HEK293 (cell line): ENCODE data around the gene SCART1.
"Not testable (repeated sequence)": the region's sequence is repeated elsewhere in the genome, so short reads cannot be mapped to it uniquely, and the experiment has no call there.

Experiments used
- CTCF ChIA-PET: fragments of 350-600 bp; formaldehyde crosslinking; extraction: SDS; loops from one replicate; lab custom pipeline; 2021; ENCODE audit warnings: antibody characterized with exemption; lab: Yijun Ruan, JAX
- POLR2A ChIA-PET: fragments of 300-600 bp; formaldehyde crosslinking; extraction: SDS; loops from one replicate; lab custom pipeline; 2020; ENCODE audit warnings: antibody characterized with exemption, inconsistent platforms; lab: Yijun Ruan, JAX
- H3K27ac ChIP-seq: fragments of 200-500 bp; sonication (Bioruptor generic); 2 replicates; pipeline ENCODE4 v1.5.1; 2014; ENCODE audit warnings: low read depth, low read length, control low read depth, inconsistent platforms; ENCODE audit errors: extremely low read depth
- H3K36me3 ChIP-seq, 2 experiments: fragments of 200-500 bp in 1 of 2; sonication (Bioruptor generic) in 1 of 2; 1 replicate in 1 of 2; 2 replicates in 1 of 2; pipeline ENCODE4 v1.5.1; 2014 to 2017; ENCODE audit warnings: inconsistent platforms in 2 of 2, low read length in 2 of 2; ENCODE audit not compliant: control insufficient read depth in 2 of 2, insufficient read depth in 1 of 2
- H3K4me1 ChIP-seq: fragments of 200-500 bp; sonication (Bioruptor generic); 2 replicates; pipeline ENCODE4 v1.5.1; 2014; ENCODE audit warnings: mild to moderate bottlenecking, low read length, inconsistent platforms; ENCODE audit not compliant: control insufficient read depth, insufficient read depth
- H3K4me3 ChIP-seq: 2 replicates; pipeline ENCODE4 v1.5.1; 2011; ENCODE audit warnings: low read depth, mild to moderate bottlenecking, control low read depth, low read length, moderate library complexity
- H3K9me3 ChIP-seq: fragments of 200-500 bp; sonication (Bioruptor generic); 2 replicates; pipeline ENCODE4 v1.5.1; 2014; ENCODE audit warnings: low read depth, low read length, inconsistent platforms; ENCODE audit not compliant: control insufficient read depth, insufficient read depth
- KLF16 ChIP-seq: fragments of 450-650 bp; formaldehyde crosslinking; IDR thresholded peaks from 2 replicates; pipeline ENCODE4 v1.5.1; 2017; ENCODE audit warnings: missing biosample characterization, missing genetic modification characterization
- MEIS1 ChIP-seq: sonication (generic); formaldehyde crosslinking; IDR thresholded peaks from 2 replicates; pipeline ENCODE4 v1.8.1; 2022; ENCODE audit warnings: missing genetic modification reagents, mild to moderate bottlenecking, borderline replicate concordance
- OVOL3 ChIP-seq: fragments of 450-650 bp; formaldehyde crosslinking; IDR thresholded peaks from 2 replicates; pipeline ENCODE4 v1.5.1; 2016; ENCODE audit warnings: missing biosample characterization, missing genetic modification characterization
- REPIN1 ChIP-seq: fragments of 450-650 bp; formaldehyde crosslinking; IDR thresholded peaks from 2 replicates; pipeline ENCODE4 v1.5.1; 2017; ENCODE audit warnings: missing biosample characterization, missing genetic modification characterization, low read depth
- SALL2 ChIP-seq: fragments of 450-650 bp; formaldehyde crosslinking; IDR thresholded peaks from 2 replicates; pipeline ENCODE4 v1.5.0; 2017; ENCODE audit warnings: missing biosample characterization, mild to moderate bottlenecking, missing genetic modification characterization, borderline replicate concordance
- SCRT2 ChIP-seq: fragments of 450-650 bp; formaldehyde crosslinking; IDR thresholded peaks from 2 replicates; pipeline ENCODE4 v1.5.1; 2016; ENCODE audit warnings: missing biosample characterization, missing genetic modification characterization
- SP3 ChIP-seq: fragments of 450-650 bp; formaldehyde crosslinking; IDR thresholded peaks from 2 replicates; pipeline ENCODE4 v1.5.1; 2016; ENCODE audit warnings: missing biosample characterization, missing genetic modification characterization
- ZBTB20 ChIP-seq: fragments of 450-650 bp; formaldehyde crosslinking; IDR thresholded peaks from 2 replicates; pipeline ENCODE4 v1.5.1; 2016; ENCODE audit warnings: missing biosample characterization, missing genetic modification characterization
- ZBTB44 ChIP-seq: fragments of 450-650 bp; IDR thresholded peaks from 2 replicates; pipeline ENCODE4 v1.5.1; 2018; ENCODE audit warnings: missing biosample characterization, mild to moderate bottlenecking, missing genetic modification characterization
- ZFP37 ChIP-seq: fragments of 450-650 bp; formaldehyde crosslinking; IDR thresholded peaks from 2 replicates; pipeline ENCODE4 v1.5.1; 2016; ENCODE audit warnings: missing biosample characterization, missing genetic modification characterization
- ZNF211 ChIP-seq: fragments of 450-650 bp; formaldehyde crosslinking; IDR thresholded peaks from 2 replicates; pipeline ENCODE4 v1.5.1; 2016; ENCODE audit warnings: low read depth, missing biosample characterization, missing genetic modification characterization
- ZNF223 ChIP-seq: fragments of 450-650 bp; formaldehyde crosslinking; IDR thresholded peaks from 2 replicates; pipeline ENCODE4 v1.5.1; 2016; ENCODE audit warnings: missing biosample characterization, missing genetic modification characterization
- ZNF513 ChIP-seq: fragments of 450-650 bp; IDR thresholded peaks from 2 replicates; pipeline ENCODE4 v1.5.1; 2018; ENCODE audit warnings: missing biosample characterization, missing genetic modification characterization
- ZNF560 ChIP-seq: fragments of 450-650 bp; formaldehyde crosslinking; IDR thresholded peaks from 2 replicates; pipeline ENCODE4 v1.5.1; 2017; ENCODE audit warnings: missing biosample characterization, missing genetic modification characterization, borderline replicate concordance
- ZNF629 ChIP-seq: fragments of 450-650 bp; formaldehyde crosslinking; IDR thresholded peaks from 2 replicates; pipeline ENCODE4 v1.5.1; 2017; ENCODE audit warnings: missing biosample characterization, missing genetic modification characterization
- ZNF747 ChIP-seq: fragments of 450-650 bp; formaldehyde crosslinking; IDR thresholded peaks from 2 replicates; pipeline ENCODE4 v1.5.1; 2016; ENCODE audit warnings: missing biosample characterization, missing genetic modification characterization
- ZSCAN18 ChIP-seq: fragments of 450-650 bp; formaldehyde crosslinking; IDR thresholded peaks from 2 replicates; pipeline ENCODE4 v1.5.1; 2016; ENCODE audit warnings: missing biosample characterization, missing genetic modification characterization
- ZSCAN5A ChIP-seq: fragments of 450-650 bp; formaldehyde crosslinking; IDR thresholded peaks from 2 replicates; pipeline ENCODE4 v1.5.1; 2016; ENCODE audit warnings: missing biosample characterization, missing genetic modification characterization

SCART1 gene

GRCh38 chr10:133440633-133441285 lies 13.0 kb upstream of the SCART1 start:
- Histone ChIP-seq H3K4me3 (no peak overlapping the region), H3K4me1 (no peaks in the 10 kb centered on the region), H3K9me3 (no peaks in the 10 kb centered on the region), H3K27ac (no peak overlapping the region), H3K36me3 (peaks cover 0 to 7% of the 10 kb centered on the region in 2 experiments; a peak in 1 of 3 replicates)
- TF ChIP-seq ZNF747 (tag by site-specific recombination) (no peak), ZNF223 (tag by site-specific recombination) (no peak), SCRT2 (tag by site-specific recombination) (no peak), SALL2 (no peak), KLF16 (tag by site-specific recombination) (no peak)
- ChIA-PET CTCF (no interaction called here), POLR2A (no interaction called here)

- H3K9me3 ChIP-seq, H3K36me3 ChIP-seq, H3K4me1 ChIP-seq, H3K27ac ChIP-seq, H3K4me3 ChIP-seq, POLR2A ChIA-PET: not testable (repeated sequence)
- CTCF ChIA-PET: interaction anchor here (0.6 kb wide), 2 partner anchors 55 to 919 kb away, joined by 3 read pairs; no protein-coding TSS in a partner anchor
These were observed 12.4 kb upstream of the SCART1 start for GRCh38 chr10:133441356-133441755.

- POLR2A ChIA-PET: no interaction called here
- H3K36me3 ChIP-seq: peaks cover 0 to 7% of the 10 kb centered on the region in 2 experiments; a peak in 1 of 3 replicates
- H3K4me1 ChIP-seq: no peaks in the 10 kb centered on the region
- TF ChIP-seq ZNF629: no peak
- TF ChIP-seq ZFP37: no peak
- no peak for TF ChIP-seq ZSCAN5A (tag by site-specific recombination)
- TF ChIP-seq ZSCAN18 (tag by site-specific recombination): no peak
- TF ChIP-seq OVOL3: no peak
- no peak for TF ChIP-seq SP3 (tag by site-specific recombination)
- TF ChIP-seq ZNF513 (tag by site-specific recombination): no peak
- H3K9me3 ChIP-seq: no peaks in the 10 kb centered on the region
- H3K27ac ChIP-seq: no peak overlapping the region
- CTCF ChIA-PET: interaction anchor here (0.5 to 0.6 kb wide), 3 partner anchors 17 to 919 kb away, joined by 3 to 4 read pairs (median 3); no protein-coding TSS in a partner anchor
- no peak overlapping the region for H3K4me3 ChIP-seq
These were observed 12.0 kb upstream of the SCART1 start for GRCh38 chr10:133441780-133442179.

GRCh38 chr10:133442191-133442966 lies 11.4 kb upstream of the SCART1 start:
- Histone ChIP-seq H3K9me3 (no peaks in the 10 kb centered on the region), H3K27ac (no peak overlapping the region), H3K4me1 (no peaks in the 10 kb centered on the region), H3K4me3 (no peak overlapping the region), H3K36me3 (peaks cover 0 to 7% of the 10 kb centered on the region in 2 experiments; a peak in 1 of 3 replicates)
- POLR2A ChIA-PET: no interaction called here
- CTCF ChIA-PET: interaction anchor here (0.5 kb wide), 1 partner anchor 16 kb away, joined by 4 read pairs; no protein-coding TSS in a partner anchor
- TF ChIP-seq ZSCAN5A (tag by site-specific recombination): no peak
- no peak for TF ChIP-seq REPIN1 (tag by site-specific recombination)
- no peak for TF ChIP-seq ZNF560 (tag by site-specific recombination)
- no peak for TF ChIP-seq MEIS1 (CRISPR knock-in tag)
- TF ChIP-seq ZBTB44 (tag by site-specific recombination): no peak
- TF ChIP-seq ZNF211 (tag by site-specific recombination): no peak
- TF ChIP-seq ZBTB20 (tag by site-specific recombination): no peak
